HG03575 (cell line): Measurements from ENCODE around the gene CELF2.

Experiments
- ATAC-seq: cut with Tn5 transposase; IDR thresholded peaks from one replicate; pipeline ENCODE4 v1.9.1; 2021; ENCODE audit not compliant: unreplicated experiment, insufficient number of reproducible peaks, low FRiP score; ENCODE audit errors: extremely low read depth

The CELF2 gene

DNA sequence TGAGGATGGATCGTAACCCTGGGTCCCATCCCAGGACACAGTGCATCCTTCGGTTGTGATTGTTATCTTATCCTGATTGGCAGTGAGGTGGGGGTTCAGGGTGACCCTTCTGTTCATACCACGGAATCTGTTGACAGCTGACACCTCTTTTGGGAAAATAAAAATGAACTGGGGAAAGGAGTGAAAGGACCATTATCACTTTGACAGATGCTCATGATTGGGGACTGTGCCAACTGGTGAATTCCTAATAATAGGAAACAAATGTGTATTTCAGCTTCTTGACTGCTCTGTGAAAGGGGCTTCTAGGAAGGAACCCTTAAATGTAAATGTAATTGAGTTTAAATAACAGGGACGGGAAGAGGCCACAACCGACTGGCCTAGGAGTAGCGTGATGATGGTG, 65.4 kb downstream of the CELF2 start:
- ATAC-seq, result no peak

DNA sequence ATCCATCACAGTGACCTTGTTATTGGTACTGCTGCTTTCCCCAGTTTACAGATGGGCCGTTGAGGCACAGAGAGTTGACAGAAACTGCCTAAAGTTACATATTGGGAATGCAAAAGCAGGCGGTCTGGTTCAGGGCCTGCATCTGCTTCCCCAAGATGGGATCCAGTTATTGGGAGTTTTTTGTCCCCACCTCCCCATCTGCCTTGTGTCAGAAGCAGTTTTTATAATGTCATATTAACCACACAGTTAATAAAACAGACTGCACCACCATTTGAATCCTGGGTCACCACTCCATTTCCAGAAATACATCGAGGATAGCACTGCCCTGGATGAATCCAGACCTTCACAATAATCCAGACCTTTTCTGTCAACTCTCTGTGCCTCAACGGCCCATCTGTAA, 67.9 kb downstream of the CELF2 start:
- no peak for ATAC-seq

DNA sequence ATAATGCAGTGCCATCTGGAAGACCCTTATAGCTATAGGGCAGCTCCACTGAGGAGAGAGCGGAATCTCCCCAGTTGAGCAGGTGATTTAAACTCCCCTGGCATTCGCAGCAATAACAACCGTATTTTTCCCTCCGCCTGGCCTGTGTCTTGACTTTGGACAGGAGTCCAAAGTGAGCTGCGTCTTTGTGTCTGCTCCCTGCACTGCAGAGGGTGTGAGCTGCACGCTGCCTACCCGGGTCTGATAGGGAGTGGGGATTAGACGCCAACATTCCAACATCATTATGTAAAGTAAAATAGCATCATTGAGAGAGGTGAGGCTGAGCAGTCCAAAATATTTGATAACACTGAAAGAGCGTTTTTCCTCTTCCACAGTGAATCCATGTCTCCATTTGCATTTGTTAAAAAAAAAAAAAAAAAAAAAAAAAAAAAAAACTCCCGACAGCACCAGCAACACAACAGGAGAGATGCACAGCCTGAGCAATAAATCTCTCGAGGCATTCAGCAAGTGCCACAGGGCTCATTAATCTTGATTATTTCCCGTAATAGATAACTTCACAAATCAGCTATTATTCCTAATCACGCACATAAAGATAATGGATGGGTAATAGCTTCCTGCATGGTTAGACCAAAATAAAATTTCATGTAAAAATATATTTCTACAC, 68.6 kb downstream of the CELF2 start:
- ATAC-seq, result no peak

DNA sequence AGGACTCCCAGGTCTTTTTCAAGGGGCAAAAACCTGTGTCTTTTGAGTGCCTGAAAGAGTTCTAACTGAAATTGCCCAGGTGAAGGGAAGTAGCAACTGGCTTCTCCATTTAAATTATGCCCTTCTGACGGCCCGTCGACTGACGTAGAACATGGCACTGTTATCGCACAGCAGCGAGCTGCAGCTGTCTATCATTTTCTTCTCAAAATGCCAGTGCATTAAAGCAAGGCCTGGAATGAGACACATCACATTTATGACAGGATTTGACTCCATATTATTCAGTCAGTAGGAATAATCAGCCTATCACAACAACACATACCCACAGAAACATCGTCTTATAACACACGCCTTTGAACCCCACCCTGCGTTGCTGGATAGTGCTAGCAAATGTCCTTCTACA, 69.7 kb downstream of the CELF2 start:
- no peak for ATAC-seq

DNA sequence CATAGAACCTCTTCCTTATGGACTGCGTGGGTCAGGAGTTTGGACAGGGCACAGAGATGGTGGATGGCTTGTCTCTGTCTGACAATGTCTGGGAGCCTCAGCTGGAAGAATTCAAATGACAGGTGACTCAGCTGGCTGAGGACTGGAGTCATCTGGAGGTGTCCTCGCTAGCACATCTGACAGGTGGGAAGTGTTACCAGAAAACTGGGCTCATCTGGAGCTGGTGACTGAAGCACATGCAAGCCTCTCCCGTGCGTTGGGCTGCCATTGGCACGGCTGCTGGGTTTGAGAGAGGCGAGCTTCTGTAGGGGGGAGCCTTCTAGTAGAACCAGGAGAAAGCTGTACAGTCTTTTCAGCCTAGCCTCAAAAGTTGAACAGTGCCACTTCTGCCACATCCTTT, 71.0 kb downstream of the CELF2 start:
- ATAC-seq, result no peak

DNA sequence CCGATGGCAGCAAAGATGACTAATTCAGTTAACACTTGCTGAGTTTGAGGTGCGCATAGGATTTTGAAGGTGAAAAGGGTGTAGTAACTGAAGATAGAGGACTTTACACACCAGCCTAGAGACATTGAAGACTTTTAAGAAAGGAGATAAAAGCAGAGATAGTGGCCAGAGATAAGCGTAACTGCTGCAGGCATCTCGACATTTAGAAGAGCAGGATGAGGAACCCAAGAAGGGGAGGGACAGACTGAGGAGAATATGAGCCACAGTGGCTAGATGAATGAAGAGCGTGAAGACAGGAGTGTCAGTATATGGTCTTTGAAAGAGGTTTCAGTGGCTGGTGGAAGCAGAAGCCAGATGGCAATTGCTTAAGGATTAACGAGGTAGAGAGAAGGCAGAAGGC, 71.6 kb downstream of the CELF2 start:
- ATAC-seq, result no peak

DNA sequence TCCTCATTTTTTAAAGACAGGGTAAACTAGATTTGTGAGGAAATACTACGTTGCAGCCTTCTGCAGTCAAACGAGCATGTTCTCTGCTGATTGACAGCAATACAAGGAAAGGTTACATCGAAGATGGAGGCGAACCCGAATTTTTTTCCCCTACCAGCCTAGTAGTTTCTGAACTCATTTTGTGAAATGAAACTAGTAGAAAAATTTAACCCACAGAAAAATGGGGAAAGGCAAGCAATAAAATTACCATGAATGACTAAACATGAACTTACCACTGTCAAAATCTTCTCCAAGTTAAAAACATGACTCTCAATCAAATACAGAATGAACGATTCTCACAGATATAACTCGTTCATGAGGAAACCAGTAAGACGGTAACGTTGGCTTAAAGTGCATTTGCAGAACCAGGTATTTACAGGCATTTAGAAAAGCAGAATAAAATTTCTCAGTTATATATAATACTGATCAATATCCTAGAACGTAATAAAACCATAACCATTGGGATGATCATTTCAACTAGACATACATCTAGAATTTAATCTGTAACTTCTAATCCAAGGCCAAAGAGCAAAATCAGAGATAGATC, 73.9 kb downstream of the CELF2 start:
- no peak for ATAC-seq

DNA sequence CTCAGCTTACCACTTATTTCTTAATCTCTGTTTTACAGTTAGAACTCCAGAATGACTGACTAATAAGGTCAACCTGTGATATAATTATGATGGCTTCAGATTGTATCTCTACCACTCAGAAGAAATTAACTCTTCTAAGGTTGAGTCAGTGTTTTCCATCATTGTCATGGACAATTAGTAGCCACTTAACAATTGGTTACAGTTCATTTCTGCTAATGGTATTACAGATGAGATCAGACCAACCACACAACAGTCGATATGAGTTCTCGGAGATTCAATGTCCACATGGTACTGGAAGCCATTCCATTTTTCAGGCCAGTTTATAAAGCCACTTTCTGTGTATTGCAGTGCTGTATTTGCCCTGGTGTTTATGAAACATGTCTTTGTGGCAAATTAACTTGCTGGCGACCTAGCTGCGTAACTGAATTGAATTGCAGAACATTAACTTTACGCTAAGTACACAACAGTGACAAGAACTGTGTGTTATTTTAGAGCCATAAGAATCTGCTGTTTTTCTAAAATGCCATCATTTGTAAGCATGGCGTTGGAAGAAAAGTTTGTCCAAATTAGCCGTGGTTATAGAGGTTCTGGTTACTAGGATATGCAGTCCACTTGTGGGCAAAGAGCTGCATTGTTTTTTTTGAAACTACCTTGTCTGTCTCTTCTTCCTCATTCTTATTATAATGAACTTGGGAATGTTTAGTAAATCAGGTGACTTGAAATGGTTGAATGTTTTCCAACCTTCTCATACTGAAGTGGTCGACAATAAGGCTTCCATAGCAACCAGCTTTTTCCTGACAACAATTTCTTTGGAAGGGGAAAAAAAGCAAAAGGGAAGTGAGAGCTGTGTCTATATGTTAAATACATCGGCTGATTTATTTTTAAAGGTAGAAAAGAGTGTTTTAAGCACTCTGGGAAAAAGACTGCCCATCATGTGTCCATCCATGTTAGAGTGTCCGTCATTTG, 76.4 kb downstream of the CELF2 start:
- no peak for ATAC-seq

DNA sequence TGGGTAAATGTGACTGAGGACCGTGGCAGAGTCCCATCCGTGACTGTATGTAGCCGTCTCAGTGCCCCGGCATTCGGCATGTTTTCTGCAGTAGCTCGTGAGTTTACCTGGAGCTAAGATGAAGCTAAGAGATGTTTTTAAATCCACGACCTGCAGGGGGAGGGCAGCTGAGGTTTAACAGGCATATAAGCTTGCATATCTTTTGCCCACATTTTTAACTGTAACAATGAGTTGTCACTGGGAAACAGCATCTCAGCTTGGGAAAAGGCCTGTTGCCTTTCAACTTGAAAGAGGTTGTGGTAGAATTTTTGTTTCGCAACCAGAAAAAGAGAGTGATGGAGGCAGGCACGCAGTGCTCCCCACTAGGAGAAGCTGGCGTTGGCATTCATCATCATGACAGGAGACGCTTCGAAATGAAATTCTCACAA, 77.7 kb downstream of the CELF2 start:
- no peak for ATAC-seq

DNA sequence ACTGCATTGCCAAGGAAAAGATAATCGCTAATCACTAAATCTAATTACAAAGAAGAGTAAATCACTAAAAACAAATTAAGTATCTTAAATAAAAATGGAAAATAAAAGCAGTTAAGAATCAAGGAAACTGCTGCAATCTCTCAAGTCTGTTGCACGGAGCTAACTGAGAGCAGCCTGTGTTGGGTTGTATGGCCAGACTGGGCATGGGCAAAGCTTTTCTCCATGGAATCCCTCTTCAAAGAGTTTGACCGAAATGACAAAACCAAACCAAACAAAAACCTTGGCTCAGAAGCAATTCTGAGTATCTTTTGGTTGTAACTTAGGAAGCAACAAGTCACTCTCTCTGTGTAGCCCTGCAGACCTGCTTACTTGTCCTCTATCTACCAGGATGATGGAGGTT, 78.8 kb downstream of the CELF2 start:
- no peak for ATAC-seq

DNA sequence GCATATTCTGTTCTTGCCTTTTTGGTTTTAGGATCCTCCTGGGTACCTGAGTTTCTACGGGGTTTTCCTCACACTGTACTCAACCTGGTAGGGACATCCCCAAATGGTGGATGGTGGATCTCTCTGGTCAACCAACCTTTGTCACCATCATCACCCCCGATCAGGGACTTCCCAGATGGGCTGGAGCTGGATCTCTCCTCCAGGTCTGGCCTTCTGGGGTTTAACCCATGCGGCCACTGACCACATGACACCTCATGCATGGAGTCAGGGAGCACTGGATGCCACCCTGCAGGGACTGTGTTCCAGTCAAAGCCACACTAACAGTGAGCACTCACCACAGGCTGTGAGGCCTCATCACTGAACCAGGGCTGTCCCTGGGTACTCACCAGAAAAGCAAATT, 80.0 kb downstream of the CELF2 start:
- ATAC-seq, result no peak

DNA sequence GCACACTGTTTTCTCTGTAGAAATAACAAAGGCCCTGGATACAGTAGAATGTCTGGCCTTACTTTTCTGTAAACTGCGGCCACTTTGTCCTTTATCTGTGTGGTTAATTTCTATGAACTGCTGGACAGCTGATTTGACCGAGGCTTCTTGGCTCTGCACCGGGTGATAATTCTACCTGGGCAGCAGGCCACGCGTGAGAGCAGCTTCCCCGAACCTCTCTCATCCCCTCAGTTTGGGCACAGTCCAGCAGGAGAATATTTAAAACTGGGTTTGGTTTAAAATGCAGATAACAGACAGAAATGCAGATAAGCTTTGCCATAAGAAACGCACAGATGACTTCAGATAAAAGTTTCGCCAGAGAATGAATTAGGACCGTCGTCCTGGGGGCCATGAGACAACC, 81.0 kb downstream of the CELF2 start:
- no peak for ATAC-seq

DNA sequence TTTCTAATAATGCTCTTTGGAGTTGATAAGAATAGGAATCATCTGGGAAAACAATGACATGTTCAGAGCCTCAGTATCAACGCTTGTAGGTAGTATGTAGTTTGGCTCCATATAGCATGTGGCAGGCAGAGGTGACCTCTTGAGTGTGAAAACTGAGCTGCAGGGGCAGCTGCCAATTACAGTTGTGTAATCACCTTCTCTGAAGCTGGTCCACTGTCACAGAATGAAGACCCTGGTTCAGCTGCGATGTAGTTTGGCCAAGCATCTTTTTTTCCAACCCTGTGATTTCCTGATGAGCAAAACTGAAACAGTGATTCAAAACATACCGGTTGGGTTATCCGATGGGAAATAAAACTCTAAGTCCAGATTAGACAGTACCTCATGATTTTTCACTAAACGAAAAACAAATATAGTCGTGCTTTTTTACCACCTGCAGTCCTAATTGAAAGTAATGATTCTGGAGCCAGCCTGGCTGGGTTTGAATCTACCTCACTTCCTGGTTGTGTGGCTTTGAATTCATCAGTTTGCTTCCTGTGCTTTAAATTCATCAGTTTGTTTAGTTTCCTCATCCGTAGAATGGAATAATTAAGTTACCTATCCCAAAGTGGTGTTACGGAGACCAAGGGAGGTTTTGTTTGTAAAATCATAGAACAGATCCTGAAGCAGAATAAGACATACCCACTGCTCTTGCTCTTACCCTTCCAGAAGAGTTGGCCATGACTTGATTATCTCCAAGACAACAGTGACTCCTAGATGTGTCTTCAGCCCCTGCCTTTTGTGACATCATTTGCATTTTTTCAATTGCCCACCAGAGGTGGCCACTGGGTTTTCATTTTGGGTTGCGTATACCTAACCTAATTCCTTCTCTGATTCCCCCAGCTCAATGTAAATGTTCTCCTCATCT, 87.4 kb downstream of the CELF2 start:
- ATAC-seq, result no peak

DNA sequence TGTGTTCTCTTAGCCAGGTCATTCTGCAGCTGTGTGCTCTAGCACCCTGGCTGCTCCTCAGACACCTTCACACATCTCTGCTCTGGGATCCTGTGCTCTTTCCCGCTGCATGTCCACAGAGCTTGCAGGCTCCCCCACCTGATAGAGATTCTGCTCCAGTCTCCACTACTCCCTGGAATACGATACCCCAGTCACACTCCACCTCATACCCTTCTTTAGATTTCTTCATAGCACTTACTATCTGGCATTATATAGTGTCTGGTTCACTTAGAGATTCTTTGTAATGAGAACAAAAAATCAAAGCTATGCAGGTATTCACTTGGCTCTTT, 88.0 kb downstream of the CELF2 start:
- ATAC-seq, result no peak

DNA sequence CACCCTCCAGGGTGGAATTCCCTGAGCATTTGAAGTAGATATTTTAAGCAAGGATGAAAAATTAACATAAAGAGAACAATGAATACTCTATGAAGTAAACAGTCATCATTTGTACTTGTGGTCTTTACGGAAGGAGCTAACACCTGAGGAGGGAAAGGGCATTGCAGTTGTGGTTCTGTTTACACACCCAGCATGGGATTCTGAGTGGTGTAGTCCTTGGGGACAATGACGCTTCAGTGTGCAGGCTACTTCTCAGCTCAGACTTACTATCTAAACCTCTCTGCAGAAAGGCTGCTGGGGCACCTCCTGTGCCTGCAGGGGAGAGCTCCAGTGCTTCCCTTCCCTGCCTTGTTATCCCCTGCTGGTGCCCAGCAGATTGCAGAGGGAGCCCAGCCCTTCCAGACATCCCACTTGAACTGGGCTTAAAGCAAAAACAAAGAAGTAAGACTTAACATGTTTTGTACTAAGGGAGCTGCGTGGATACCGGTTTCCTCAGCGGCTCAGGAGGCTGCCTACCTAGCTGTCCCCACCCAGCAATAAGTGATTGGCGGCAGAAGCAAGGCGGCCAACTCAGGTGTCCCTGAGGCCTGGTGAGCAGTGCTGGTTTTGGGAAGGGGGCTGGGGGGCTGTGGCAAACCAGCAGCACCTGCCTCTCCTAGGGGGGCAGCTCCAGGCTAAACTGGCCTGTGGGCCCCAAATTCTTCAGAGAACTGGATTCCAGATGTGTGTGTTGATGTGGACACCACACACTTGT, 89.1 kb downstream of the CELF2 start:
- no peak for ATAC-seq

DNA sequence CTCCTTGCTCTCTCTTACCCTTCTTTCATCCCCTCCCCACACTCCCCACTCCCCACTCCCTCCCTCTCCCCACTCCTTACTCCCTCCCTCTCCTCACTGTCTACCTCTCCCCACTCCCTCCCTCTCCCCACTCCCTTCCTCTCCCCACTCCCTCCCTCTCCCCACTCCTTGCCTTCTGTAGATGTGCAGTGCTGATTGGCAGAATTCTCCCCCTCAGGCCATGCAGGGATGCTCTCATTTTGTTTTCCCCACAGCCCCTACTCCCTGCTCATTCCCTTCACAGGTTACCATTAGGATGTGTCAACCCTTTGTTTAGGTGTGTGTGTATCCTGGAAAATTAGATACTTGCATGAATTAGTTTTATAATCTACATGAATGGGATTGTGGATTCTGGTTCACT, 90.3 kb downstream of the CELF2 start:
- no peak for ATAC-seq

DNA sequence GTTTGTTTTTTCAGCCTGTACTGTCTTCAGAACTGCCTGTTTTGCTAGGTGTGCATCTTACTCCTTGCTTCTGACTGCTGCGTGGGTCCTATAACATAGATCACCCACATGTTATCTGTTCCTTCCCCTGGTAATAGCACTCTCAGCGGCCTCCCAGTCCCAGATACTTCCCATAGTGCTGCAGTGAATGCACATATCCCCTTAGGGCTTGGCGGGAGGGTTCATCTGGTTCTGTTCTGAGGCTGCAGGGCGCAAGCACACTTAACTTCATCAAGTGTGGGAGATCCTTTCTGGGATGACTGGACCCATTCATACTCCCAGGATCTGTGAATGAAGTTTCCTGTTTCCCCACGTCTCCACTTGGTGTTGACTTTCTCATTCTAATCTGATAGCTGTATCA, 90.7 kb downstream of the CELF2 start:
- no peak for ATAC-seq

DNA sequence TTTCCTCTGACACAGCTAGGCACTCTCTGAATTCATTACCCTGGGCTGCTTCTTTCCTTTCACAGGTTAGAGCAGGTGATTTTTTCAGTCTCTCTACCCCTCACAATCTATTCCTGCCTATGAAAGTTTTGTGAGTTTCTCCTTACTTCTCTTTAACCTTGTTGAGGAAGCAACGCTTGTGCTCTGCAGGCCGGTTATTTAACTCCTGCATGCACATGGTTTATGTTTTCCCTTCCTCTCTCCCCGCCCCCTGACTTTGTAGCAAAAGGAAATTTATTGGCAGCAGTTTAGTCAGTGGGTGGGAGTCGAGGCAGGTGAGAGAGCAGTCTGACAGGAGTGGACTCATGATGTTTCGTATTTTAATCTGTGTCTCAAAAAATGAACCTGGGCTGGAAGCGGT, 91.9 kb downstream of the CELF2 start:
- ATAC-seq, result no peak

DNA sequence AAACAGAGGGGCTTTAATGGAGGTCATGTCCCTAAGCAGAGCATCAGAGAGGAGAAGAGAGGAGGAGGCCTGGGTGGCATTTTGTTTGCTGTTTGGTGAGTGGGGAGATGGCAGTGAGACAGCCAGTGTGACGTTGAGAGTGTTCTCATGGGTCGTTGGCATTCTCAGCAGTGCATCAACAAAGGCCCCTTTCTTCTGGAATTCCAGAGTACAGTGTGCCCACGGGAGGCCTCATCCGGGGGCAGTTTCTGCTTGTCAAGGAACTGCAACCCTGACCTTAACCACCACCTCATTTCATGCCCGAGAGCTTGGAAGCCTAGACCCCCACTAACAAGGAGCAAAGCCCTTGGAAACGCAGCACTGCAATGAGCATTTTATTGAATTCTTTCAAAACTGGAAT, 92.9 kb downstream of the CELF2 start:
- no peak for ATAC-seq
